GM21529 (cell line): ENCODE results near the gene KCNJ11.

Experiments used
- ATAC-seq: cut with Tn5 transposase; IDR thresholded peaks from one replicate; pipeline ENCODE4 v1.9.1; 2021; ENCODE audit not compliant: unreplicated experiment

Gene KCNJ11

DNA sequence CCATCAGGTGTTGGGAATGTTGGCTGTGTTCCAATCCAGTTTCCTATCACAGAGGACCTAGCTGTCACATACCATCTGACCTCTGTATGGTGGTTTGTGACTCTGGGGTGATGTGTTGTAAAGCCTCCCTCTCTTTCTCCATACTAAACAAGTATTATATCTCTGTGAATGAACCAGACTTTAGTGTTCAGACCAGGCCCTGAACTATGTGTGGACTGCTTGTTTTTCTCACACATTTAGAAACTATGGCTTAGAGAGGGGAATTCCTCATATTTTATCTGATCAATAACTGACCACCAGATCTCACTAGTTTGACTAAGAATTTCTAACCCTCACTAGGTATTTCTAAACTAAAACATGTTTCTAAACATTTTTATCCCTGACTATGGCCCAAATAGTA is 19.4 kb downstream of the KCNJ11 start:
- no peak for ATAC-seq

DNA sequence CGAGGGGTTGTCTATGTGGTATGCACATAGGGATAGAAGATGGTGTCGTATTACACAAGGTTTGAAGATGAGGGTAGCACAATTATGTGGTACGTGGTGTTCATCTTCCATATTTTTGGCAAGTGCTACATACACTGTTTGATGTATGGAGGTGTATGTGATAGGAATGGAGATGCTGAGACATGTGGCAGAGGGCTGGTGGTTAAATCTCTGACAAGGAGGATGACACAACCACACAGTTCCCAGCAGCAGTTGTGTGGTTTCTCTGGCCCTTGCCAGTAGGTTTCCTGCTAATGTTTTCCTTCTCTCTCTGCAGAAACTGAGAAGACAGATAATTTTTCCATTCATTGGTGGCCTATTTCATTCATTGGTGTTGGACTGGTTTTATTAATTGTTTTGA is 19.9 kb downstream of the KCNJ11 start:
- no peak for ATAC-seq

DNA sequence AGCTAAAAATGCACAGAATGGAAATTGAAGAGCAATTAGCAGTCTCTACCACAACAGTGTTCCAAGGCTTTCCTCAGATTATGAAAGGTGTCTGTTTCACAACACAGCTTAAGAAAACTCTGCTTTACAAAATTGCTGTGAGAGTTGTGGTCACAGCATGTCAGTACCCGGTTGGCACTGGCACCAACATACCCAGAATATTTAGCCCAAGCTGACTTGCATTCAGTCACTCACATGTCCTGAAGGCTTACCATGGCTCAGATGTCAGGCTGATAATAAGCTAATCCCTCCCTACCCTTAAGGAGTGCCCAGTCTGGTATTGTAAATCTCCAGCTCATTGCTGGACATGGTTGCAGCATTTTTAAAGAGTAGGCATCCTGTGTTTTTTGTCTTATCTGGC is 22.0 kb downstream of the KCNJ11 start:
- no peak for ATAC-seq

DNA sequence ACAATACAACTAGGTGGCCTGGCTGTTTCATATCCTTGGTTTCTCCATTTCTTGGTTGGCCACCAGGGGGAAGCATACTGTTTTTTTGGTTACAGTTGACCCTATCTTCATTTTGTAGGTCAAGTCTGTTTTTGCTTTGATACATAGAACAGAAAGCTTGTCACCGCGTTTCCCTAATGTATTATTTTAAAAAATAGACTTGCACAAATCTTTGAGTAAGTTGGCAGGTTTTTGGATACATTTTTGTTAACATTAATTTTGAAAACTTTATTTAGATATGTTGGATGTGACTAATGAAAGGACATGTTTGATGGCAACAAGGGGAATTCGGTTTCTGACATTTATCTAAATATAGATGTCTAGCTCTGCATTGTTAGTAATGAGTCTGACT is 33.9 kb downstream of the KCNJ11 start:
- ATAC-seq = peak; percentile 53

DNA sequence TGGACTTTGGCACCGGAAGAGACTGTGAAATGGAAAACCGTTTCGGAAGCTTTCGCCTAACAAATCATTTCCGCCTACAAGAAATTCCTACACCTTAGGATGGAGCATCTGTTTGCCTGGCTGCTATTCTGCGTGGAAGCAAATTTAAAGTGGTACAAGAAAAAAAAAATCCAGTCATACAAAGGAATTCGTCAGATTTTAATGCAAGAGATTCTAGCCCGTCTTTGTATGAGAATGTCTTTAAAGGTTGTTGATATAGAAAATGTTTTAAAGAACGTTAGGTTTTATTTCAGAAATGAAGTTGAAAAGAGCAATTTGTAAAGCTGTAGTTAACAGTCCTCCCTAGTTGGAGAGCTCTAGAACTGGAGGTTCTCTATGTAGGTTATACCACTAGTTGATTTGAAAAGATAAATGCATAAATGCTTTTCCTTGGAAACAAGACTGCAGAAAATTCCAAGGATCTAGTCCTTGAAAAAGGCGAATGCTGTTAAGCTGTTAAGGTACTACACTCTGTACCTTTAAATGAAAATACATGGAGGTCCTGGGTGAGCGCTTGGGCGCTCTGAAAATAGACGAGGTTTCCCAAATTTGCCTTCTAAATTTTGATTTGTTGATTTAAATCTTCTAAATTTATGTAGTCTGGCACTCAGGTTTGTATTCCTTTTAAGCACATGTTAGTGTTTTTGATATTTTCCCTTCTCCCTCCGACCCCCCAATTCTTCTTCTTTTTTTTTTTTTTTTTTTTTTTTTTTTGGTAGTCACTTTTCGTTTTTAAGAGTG is 34.4 kb downstream of the KCNJ11 start:
- no peak for ATAC-seq

DNA sequence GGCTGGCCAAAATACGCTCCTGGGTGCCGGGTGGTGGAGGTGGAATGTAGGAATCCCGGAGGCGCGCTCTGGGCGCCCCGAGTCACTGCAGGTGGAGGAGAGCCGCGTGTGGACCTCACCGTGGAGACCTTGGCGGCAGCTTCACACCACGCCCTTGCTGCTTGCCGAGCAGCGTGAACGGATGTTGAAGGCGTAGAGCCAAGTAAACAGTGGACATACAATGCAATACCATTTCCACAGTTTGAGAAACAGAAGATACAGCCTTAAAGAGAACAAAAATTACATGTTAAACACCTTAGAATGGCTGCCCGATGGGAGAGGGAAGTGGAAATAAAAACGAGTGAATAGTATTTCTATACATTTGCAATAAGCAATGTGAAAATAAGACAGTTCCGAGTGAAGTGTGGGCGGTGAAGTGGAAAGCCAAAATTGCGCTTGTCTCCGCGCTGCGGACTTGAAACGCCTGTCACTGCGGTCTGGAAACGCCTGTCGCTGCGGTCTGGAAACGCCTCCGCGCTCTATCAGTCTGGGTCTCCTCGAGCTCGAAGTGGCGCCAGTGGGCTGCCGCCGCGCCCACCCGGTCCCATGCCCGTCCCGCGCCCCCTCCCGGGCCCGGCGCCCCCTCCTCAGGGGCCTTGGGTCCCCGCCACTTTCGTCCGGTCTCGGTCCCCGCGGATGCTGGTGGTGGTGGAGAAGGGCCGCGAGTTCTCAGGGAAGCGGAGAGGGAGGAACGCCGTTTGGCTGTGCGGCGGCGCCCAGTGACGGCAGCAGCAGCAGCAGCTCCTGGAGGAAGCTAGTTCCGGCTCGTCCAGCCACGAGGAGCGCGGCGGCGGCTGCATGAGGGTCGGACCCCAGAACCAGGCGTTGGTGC is 35.3 kb downstream of the KCNJ11 start:
- ATAC-seq = peak; percentile 37

DNA sequence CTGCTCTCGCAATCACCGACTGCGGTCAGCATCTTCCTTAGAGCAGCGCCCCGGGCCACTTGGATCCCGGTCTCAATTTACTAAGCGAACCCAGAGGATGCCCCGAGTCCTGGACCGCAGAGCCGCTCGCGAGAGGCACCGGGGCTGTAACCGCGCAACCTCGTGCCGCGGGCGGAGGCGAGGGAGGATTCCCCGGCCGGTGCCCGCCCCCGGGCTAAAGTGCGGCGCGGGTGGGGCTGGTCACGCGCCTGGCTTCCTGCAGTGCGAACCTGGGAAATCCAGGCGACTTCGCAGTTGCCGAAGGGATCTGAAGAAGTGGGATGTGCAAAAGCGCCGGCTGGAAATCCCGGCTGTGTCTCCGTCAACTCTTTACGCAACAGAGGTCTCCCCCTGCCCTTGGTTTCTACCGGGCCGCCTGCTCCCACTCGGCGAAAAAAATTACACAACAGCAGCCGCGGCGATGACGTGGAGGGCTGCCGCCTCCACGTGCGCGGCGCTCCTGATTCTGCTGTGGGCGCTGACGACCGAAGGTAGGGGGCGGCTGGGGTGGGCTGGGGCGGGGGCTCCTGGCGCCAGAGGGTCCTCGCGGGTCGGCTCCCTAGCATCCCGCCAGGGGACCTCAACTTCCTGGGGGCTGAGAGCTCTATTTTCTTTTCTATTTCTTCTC is 36.8 kb downstream of the KCNJ11 start, which contains the start of gene NCR3LG1:
NCR3LG1 (plus strand) TSS at position 291 of the 667 bp plus-strand sequence; CDS start at position 461, 170 bp downstream.
- ATAC-seq = no peak

DNA sequence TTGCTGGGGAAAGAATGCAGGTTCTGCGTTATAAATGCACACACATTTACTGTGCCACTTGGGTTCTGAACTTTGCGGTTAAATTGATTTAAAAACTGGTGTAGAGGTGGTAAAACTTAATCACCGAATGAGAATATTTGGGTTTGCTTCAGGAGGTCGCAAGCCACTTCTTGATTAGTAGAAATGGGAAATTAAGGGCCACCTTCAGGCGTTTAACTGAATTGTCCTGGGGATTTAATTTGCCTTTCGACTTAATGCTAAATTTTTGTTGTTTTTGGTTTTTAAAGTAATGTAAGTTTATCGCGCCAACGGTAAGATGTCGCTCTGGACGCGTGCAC is 37.3 kb downstream of the KCNJ11 start:
- ATAC-seq = no peak

DNA sequence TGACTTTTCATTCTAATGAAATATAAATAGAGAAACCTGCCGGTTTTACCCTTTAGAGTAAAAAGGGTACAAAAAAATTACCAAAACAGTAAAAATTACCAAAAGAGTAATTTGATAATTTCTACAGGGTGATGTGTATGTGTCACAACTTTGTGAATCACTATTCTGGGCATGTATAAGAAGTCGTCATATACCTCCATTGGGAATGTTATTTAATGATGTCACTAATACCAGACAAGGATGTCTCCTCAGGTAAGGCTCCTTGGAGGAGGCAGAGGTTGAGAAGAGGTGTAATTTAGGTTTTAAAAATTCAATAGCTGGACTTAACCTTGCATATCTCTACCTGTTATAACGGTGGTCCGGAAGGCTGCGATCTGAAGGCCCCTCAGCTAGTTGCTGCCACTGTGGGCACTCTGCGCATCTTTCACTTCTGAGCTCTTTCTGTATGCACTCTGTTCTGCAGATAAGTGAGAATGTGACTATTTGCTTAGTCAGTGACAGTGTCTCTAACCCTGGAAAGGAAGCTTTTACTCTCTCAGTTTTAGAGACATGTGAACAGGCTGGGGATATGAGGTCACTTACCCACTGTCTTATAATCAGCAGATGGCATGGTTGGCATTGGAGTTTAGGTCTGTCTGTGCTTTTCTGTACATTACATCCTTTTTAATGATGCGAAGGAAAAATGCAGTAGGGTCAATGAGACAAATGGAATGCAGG is 37.8 kb downstream of the KCNJ11 start:
- ATAC-seq = no peak

DNA sequence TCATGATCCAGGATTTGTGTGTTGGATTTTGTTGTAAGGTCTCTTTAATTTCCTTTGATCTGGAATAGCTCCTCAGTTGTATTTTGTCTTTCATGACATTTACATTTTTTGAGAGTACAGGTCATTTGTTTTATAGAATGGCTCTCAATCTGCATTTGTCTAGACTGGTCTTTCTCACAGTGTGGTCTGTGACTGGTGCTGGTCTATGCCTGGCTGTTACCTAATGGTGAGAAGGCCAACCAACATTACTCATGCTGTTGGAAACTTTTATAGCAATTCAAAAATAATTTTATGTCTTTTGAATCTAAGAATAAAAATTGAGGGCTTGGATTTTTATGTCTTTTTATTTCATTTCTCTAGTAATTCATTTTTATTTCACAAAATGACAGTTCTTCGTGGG is 40.8 kb downstream of the KCNJ11 start:
- no peak for ATAC-seq

DNA sequence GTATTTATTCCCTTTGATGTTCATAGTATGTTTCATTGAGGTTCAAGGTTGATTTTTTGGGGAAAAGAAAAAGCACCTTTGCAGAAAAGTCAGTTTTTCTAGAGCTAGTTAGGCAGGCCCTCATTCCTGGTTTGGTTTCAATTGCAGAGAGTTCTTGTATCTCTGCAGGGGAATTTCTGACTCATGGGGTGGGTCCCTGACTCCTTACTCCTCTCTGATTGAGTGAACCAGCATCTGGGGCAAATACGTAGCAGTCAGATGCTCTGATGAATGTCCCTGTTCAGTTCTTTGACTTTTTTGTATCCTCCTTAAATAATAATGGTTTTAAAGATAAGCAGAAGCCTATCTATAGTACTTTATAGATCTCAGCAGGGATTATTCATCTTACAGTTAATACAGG is 44.6 kb downstream of the KCNJ11 start:
- ATAC-seq = no peak

DNA sequence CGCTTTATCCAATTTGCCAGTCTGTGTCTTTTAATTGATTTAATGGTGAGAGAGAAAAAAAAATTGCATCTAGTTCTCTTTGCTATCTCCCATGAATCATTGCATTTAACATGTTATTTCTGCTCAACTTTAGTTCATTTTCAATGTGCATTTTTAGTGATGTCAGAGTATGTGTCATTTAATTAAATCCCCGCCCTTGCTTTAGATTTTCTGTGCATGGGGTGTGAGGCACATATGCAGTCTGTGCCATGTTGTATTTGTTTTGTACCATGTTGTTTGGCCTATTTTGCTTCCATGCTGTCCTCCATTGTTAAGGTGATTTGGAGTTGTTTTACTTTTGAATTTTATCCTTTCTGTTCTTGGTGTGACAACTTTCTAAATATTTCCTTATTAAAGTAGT is 45.2 kb downstream of the KCNJ11 start:
- no peak for ATAC-seq
